SH-SY5Y (cell line): ENCODE data around the gene CDK19.

ENCODE experiments used
- GATA2 ChIP-seq: IDR thresholded peaks from 2 replicates; pipeline ENCODE4 v1.6.1; 2011; ENCODE audit warnings: mild to moderate bottlenecking, low read depth, low read length
- GATA3 ChIP-seq: IDR thresholded peaks from 2 replicates; pipeline ENCODE4 v1.6.1; 2011; ENCODE audit warnings: low read depth, mild to moderate bottlenecking, low read length, moderate library complexity

DNA sequence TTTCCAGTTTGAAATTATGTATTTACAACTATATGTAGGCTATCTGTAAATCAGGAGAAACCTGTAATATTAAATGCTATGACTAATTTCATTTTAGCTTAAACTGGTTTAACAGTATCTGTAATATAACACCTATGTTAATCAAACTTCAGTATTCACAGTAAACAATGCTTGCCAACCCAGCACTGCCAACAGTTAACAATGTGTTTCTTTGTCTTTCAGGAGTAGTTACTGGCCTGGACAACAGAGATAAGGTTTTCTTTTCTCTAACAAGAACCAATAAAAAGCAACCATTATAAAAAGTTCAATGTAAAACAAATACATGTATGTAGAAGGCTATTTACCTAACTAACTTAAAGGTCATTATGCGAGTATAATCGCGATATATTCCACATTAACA lies 158.8 kb downstream of the CDK19 start:
- TF ChIP-seq GATA2 (no peak), GATA3 (no peak)
